SKM-1 treated with dmso at 0.1 percent for 144 hours (cell line): ENCODE results near the gene MED12L.

Experiments used
- DNase-seq: peaks from one replicate; lab custom pipeline; 2025; ENCODE audit not compliant: unreplicated experiment; lab: John Stamatoyannopoulos, UW

Gene MED12L

GRCh38 chr3:151135541-151136337 is 50.3 kb downstream of the MED12L start:
- no peak for DNase-seq

DNA sequence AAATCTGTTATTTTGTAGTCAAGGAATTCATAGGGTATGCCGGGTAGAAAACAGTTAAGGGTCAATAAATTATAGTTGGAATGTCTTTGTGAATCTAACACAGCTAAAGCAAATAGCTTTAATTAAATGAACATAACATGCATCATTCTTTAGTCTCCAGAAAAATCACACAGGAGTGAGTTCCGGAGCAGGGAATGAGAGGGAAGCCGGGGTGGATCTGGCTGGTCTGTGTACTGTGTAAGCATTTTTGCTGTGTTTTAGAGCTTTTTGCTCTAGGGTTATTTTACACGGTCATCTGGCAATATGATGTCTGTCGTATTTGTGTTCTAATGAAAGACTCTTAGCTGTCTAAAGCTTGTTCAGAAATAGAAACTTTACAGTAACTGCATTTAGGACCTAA is 57.5 kb downstream of the MED12L start:
- DNase-seq = no peak

DNA sequence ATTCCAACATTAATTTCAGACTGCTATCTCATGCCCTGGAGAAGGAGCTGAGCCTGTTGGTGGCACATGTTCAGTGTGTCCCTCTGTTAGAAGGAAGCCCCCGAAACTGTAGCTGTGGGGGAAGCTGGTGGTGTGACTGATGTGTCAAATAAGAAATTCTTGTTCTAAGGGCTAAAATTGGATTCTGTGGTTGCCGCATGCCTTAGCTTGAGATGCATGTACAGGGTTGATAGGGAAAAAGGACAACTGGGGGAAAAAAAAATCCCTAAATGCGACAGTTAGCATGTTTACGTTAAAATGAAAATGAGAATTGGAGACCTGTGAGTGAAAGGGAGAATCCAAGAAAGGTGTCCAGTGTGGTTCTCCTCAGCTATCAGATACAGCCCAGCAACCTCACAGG is 58.6 kb downstream of the MED12L start:
- DNase-seq = no peak

DNA sequence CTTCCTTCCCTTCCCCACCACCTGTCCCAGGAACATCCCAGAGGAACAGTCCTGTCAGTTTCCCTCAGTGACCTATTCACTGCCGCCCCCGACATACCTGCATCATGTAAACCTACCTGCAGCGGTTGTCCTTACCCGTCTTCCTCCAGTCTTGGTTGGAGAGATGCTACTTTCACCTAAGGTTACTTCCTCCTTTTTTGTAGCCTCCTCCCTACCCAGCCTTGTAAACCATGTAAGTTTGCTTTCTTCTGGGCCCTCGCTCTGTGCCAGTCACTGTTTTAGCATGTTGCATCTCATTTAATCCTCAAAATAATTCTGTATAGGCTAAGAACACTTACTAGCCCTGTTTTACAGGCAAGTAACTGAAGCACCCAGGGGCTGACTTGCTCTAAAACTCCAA is 59.3 kb downstream of the MED12L start:
- no peak for DNase-seq

GRCh38 chr3:151145713-151146070 is 60.2 kb downstream of the MED12L start:
- DNase-seq = no peak

DNA sequence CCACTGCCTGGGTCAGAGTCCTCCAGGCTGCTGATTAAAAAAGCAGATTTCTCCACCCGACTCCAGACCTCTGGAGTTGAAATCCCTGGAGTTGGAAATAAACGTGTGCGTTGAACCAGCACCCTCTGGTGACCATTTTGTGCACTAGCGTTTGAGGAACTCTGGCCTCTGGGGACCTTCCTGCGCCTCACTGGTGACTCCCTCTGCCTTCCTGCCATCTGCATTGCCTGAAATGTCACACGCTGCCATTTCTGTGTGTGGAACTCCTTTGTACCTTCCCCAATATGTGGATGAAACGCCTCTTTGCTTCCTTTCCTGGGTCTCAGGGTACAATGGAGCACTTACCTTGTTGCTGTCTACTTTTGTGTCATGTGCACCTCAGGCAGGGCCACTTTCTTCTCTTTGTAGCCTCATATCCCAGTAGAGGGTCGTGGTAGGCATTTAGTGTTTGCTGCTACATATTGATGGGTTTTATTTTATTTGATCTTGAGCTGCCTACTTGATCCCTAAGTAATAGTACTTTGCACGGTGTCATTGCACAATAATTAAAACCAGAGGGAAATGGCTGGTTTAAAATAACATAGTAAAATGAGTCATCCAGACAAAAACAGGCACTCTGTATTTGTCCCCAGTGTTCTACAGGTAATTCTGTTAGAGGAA is 60.7 kb downstream of the MED12L start:
- DNase-seq = peak; percentile 78

GRCh38 chr3:151146731-151147091 is 61.2 kb downstream of the MED12L start:
- DNase-seq = no peak

GRCh38 chr3:151147299-151147698 is 61.8 kb downstream of the MED12L start:
- no peak for DNase-seq

- no peak for DNase-seq
These were observed 67.1 kb downstream of the MED12L start for GRCh38 chr3:151152455-151153079.

GRCh38 chr3:151154566-151154965 is 69.1 kb downstream of the MED12L start:
- no peak for DNase-seq

DNA sequence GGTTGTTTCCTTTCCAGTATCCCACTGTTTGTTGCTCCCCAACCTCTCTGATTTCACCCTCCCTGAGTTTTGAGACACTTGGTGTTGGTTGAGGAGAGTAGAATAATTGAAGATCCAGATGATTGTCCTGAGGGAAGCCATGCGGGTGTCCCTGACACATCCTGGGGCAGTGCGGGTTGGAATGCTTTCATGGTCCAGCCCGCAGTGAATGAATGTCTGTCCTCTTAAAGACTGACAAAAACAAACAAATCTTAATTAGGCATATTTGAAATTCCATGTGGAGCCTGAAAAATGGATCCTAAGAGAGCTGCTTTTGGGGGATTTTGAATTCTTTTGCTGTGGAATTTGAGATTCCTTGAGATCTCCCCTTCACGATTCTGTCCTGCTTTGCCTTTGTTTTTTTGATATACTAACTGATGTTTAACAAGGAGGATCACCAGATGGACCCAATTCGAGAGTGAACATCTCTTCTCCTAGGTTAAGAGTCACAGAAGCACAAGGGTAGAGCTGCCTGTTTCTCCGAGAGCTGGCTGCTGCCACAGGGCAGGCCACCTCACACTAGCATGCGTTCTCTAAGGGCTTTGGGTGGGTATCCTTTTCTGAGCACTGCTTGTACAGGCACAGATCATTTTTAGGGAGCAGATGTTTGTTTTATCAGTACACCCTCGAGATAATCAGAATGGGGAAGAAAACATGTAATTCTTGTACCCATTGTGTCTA is 70.1 kb downstream of the MED12L start:
- no peak for DNase-seq

DNA sequence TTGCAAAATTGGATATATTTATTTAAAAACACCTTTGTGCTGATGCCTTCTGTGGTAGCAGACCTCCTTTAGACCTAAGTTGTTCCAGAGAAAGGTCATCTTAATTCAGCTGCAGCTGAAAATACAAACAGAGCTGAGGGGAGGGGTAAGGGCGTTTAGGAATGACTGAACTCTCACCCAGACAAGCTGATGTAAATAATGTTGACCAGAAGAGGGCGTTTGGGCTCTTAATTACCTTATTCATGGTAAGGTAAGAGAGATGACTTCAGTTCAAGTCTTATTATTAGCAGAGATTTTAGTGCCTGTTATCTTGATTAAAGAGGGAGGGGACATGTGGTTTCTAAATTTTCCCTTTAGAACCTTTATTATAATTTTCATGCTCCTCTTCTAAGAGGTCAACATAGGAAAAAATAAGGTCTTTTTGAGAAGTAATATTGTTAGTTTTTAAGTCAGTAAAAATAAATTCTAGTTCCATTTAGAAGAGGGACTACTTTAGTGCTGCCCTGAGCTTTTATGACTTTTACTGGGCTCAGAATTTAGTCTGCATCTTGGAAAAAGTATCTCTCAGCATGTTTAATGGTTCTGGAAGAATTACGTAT is 71.3 kb downstream of the MED12L start:
- DNase-seq = peak; percentile 74

- no peak for DNase-seq
These were observed 74.3 kb downstream of the MED12L start for GRCh38 chr3:151159806-151160205.

DNA sequence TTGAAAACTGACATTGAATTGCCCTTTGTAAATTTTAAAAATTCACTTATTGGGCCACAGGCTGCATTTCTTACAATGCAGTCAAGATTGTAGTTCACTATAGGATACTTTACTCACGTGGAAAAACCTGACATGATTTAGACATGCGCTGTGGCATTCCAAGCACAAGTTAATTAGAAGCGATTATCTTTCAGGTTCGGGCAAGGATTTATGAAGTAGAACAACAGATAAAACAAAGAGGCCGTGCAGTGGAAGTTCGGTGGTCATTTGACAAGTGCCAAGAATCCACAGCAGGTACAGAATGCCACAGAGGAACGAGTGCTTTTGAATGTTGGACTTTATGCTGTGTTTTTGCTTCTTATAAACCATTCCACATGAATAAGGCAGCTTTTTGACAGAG is 79.8 kb downstream of the MED12L start:
- DNase-seq = no peak

DNA sequence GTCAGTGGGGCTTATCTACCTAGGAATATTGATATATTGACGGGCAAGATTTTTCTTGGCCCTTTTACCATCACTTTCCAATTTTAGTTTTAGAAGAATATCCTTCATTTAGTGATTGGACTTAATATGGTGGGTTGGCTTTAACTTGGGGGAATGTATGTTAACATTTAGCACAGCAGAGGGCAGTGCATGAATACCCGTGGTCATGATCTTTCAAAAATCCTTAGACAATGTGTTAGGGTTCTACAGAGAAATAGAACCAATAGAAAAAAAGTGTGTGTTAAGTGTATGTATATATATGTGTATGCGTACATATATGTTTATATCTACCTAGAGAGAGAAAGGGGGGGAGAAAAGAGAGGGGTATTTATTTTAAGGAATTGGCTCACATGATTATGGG is 80.7 kb downstream of the MED12L start:
- no peak for DNase-seq

GRCh38 chr3:151168269-151169094 is 83.0 kb downstream of the MED12L start:
- peak; percentile 56 for DNase-seq

GRCh38 chr3:151169262-151169947 is 83.9 kb downstream of the MED12L start:
- DNase-seq = peak; percentile 97

DNA sequence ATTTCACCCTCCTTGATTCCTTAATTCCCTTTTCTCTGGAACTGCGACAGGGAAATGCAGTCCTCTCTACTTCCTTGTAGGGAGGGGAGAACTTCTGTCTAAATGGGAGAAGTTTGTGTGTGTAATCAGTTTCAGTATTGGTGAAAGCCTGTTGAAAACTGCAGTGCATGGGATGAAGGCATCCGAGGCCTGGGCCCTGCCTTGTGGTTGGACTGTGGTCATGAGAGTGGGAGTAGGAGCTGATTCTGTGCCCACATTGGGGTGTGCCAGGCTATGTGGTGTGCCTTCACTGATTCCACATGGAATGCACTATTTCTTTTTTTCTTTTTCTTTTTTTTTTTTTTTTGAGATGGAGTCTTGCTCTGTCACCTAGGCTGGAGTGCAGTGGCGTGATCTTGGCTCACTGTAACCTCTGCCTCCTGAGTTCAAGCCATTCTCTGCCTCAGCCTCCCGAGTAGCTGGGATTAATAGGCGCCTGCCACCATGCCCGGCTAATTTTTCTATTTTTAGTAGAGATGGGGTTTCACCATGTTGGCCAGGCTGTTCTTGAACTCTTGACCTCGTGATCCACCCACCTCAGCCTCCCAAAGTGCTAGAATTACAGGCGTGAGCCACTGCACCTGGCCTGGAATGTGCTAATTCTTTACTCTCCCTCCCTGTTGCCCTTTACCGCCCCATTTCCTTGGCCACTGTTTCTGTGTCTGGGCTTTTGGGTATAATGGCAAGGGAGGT is 84.7 kb downstream of the MED12L start:
- DNase-seq = peak; percentile 72

DNA sequence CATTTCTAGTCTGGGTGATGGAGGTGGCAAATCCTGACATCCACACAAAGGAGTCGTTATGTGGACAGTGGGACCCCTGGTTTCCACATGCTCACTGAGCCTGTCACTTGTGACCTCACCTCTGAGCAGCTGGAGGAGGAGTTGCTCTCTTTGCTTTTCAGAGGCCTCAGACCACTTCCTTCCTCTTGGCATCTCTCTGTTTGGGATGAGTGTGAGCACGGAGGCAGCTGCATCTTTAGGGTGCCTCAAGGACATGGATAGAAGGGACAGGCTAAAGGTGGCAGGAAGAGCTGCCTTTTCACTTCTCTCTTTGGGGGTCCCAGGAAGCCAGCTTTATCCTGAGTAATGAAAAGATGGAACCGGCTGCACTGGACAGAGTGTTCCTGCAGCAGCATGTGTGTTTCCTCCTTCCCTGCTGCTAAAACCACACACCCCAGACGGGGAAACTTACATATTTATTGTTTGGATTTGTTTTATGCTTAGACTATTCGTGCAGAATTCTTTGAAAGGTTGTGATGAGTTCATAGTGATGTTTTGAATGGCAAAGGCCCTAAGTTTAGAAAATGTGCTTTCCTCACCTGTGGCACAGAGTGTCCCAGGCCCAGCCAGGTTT is 85.8 kb downstream of the MED12L start:
- peak; percentile 58 for DNase-seq
